HepG2 (cell line): ENCODE measurements around the gene WWP2. TPM values are rescaled to one million over a fixed set of nuclear protein-coding genes. Genes with fewer than 3 reads are reported as not detected.

Experiments used
- BRF2 ChIP-seq: sonication (generic); formaldehyde crosslinking; IDR thresholded peaks from 2 replicates; pipeline ENCODE4 v1.8.1; 2022; ENCODE audit warnings: mild to moderate bottlenecking, missing genetic modification reagents
- ETV5 ChIP-seq: IDR thresholded peaks from 2 replicates; pipeline ENCODE4 v1.6.1; 2018; ENCODE audit warnings: missing biosample characterization, missing genetic modification reagents, inconsistent platforms, borderline replicate concordance
- NCOA5 ChIP-seq: sonication (generic); formaldehyde crosslinking; IDR thresholded peaks from 2 replicates; pipeline ENCODE4 v1.4.0; 2020; ENCODE audit warnings: missing genetic modification reagents
- SALL2 ChIP-seq: sonication (generic); formaldehyde crosslinking; IDR thresholded peaks from 2 replicates; pipeline ENCODE4 v1.8.1; 2023; ENCODE audit warnings: mild to moderate bottlenecking, missing genetic modification reagents, inconsistent platforms
- SIN3A ChIP-seq: IDR thresholded peaks from 2 replicates; pipeline ENCODE4 v1.6.1; 2011; ENCODE audit warnings: low read depth, mild to moderate bottlenecking, control low read depth, low read length, borderline replicate concordance
- SKIL ChIP-seq: sonication (generic); formaldehyde crosslinking; IDR thresholded peaks from 2 replicates; pipeline ENCODE4 v1.8.0; 2022; ENCODE audit warnings: missing genetic modification reagents, mild to moderate bottlenecking, moderate library complexity, borderline replicate concordance
- STAG1 ChIP-seq: sonication (generic); formaldehyde crosslinking; IDR thresholded peaks from 2 replicates; pipeline ENCODE4 v1.4.0; 2020; ENCODE audit warnings: missing genetic modification reagents
- ZNF441 ChIP-seq: sonication (generic); formaldehyde crosslinking; IDR thresholded peaks from 2 replicates; pipeline ENCODE4 v1.7.0; 2021; ENCODE audit warnings: missing genetic modification reagents, borderline replicate concordance
- ZNF574 ChIP-seq: sonication (generic); formaldehyde crosslinking; IDR thresholded peaks from 2 replicates; pipeline ENCODE4 v1.4.0; 2020; ENCODE audit warnings: missing genetic modification reagents
- ZNF609 ChIP-seq: sonication (generic); formaldehyde crosslinking; IDR thresholded peaks from 2 replicates; pipeline ENCODE4 v1.4.0; 2020; ENCODE audit warnings: mild to moderate bottlenecking, missing genetic modification reagents, borderline replicate concordance
- ZNF883 ChIP-seq: sonication (generic); formaldehyde crosslinking; IDR thresholded peaks from 2 replicates; pipeline ENCODE4 v1.5.1; 2020; ENCODE audit warnings: mild to moderate bottlenecking, missing genetic modification reagents; ENCODE audit errors: not compliant biosample characterization
- polyA plus RNA-seq, 8 experiments: library from polyadenylated mRNA; depleted of rRNA in 3 of 8; stranded (reverse) in 7 of 8; unstranded in 1 of 8; fragments of >200 nt; fragmentation: Illumina TruSeq in 4 of 8; extraction: Trizol in 4 of 8; gene quantifications; 2 replicates each; pipeline versions ENCODE4 v1.2.1 to v1.2.3, GENCODE V29; 2011 to 2016; ENCODE audit warnings: low read depth in 4 of 8, missing spikeins in 1 of 8, mixed read lengths in 1 of 8; ENCODE audit not compliant: insufficient read depth in 1 of 8
- total RNA-seq, 5 experiments: library from RNA; depleted of rRNA; stranded (reverse); fragments of >200 nt; fragmentation: Illumina TruSeq; extraction: Trizol; gene quantifications; 2 replicates each; pipeline ENCODE4 v1.2.3, GENCODE V29; 2016; ENCODE audit warnings: low read depth in 1 of 5

The WWP2 gene
- total and polyA plus RNA-seq, 2 of the 13 experiments (the other 11 are each of a cell fraction or from before 2014, with no cell fraction given): 11.4 to 28.2 TPM

GRCh38 chr16:69725480-69726312 is 36.4 kb upstream of the WWP2 start (continued):
- TF ChIP-seq ZNF609 (CRISPR knock-in tag) (0 out of 2 replicates have a peak, but pooled peaks have one; percentile 15), SKIL (CRISPR knock-in tag) (no peak), BRF2 (CRISPR knock-in tag) (0 out of 2 replicates have a peak, but pooled peaks have one; percentile 27), SIN3A (peak; percentile 36; the same call in 1 of the 2 replicates), ZNF574 (peak; percentile 45; the same call in 1 of the 2 replicates), SALL2 (0 out of 2 replicates have a peak, but pooled peaks have one; percentile 38), NCOA5 (CRISPR knock-in tag) (no peak), ZNF883 (CRISPR knock-in tag) (no peak), STAG1 (CRISPR knock-in tag) (0 out of 2 replicates have a peak, but pooled peaks have one; percentile 3), ZNF441 (CRISPR knock-in tag) (peak; percentile 99), ETV5 (no peak)
